ENCODE results near the gene ADAMTSL3.
A peak's percentile ranks its signal among the peaks of the same experiment; 100 is the strongest.

The ADAMTSL3 gene

DNA sequence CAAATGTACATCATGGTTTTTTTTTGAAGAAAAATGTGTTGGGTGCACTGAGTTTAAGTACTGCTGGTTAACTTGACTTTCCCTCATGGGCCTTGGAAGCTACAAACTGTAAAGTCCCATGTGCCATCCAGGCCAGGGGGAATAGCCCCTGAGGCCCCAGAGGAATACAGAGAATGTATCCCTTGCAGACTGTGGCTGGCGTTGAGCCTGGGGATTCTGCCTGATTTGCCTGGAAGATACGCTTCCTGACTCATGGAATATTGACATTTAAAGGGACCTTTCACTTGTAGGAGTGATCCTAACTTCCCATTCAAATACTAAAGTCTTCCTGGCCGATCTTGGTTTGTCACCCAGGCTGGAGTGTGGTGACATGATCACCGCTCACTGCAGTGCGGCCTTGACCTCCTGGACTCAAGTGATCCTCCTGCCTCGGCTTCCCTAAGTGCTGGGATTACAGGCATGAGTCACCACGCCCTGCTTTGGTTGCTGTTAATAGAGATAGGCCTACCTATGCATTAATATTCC, 42.0 kb downstream of the ADAMTSL3 start:
- Histone ChIP-seq H4K8ac (ENCODE audit: low read depth, low read length) (no peak overlapping the region), H3K27me3 (ENCODE audit: control insufficient read depth in 3 of 3, insufficient read depth in 3 of 3, low read depth in 1 of 3, low read length in 3 of 3) (no peaks in the 10 kb centered on the region), H3K14ac (ENCODE audit: low read length) (no peak overlapping the region), H3K4me1 (ENCODE audit: control insufficient read depth in 2 of 2, insufficient read depth in 1 of 2, low read depth in 1 of 2, low read length in 2 of 2) (peaks cover 0 to 3% of the 10 kb centered on the region in 2 donors), H3K4me2 (ENCODE audit: insufficient read depth, low read length, poor library complexity, severe bottlenecking) (no peak overlapping the region), H3K27ac (replicated peaks; ENCODE audit: low read length) (no peak overlapping the region), H2AK5ac (ENCODE audit: low read depth, low read length) (no peak overlapping the region), H3K9ac (ENCODE audit: low read depth, low read length, poor library complexity) (no peak overlapping the region), H3K9me3 (replicated peaks in 1 of 2; ENCODE audit: control insufficient read depth in 2 of 2, insufficient read depth in 1 of 2, low read depth in 1 of 2, low read length in 2 of 2) (no peaks in the 10 kb centered on the region), H3K79me1 (ENCODE audit: low read depth, low read length) (no peaks in the 10 kb centered on the region), H3K18ac (ENCODE audit: low read length) (no peak overlapping the region), H4K91ac (ENCODE audit: low read depth, low read length, poor library complexity) (no peak overlapping the region), H2BK120ac (ENCODE audit: low read depth, low read length) (no peak overlapping the region), H2BK12ac (ENCODE audit: low read length) (no peak overlapping the region), H3K36me3 (replicated peaks in 1 of 2; ENCODE audit: control insufficient read depth in 2 of 2, insufficient read depth in 2 of 2, low read length in 2 of 2) (no peaks in the 10 kb centered on the region), H3K23ac (ENCODE audit: low read depth, low read length, poor library complexity) (no peak overlapping the region), H2BK5ac (ENCODE audit: low read length) (no peak overlapping the region), H3K4ac (ENCODE audit: low read length) (no peak overlapping the region), H3K4me3 (ENCODE audit: low read length in 2 of 2) (no peak overlapping the region), H2AFZ (ENCODE audit: low read length) (no peak overlapping the region), H2BK15ac (ENCODE audit: low read length) (no peak overlapping the region)
- WGBS, 2 donors (ENCODE audit: extremely low coverage in 2 of 2, insufficient read length in 2 of 2, insufficient replicate concordance in 1 of 2): no CpG with 5 or more reads among the region's 7 CpGs
- DNase-seq (ENCODE audit: low spot score): no peak

DNA sequence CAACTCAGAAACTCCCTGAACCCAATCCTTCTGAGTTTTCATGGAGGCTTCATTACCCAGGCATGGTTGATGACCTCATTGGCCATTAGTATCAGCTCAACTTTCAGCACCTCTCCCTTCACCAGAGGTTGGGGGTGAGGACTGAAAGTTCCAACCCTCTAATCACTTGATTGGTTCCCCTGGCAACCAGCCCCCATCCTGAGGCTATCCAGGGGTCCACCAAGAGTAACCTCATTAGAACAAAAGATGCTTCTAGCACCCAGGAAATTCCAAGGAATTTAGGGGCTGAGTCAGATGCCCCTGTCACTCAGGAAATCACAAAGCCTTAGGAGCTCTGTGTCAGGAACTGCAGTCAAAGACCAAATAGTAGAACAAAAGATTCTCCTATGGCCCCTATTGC, 43.8 kb downstream of the ADAMTSL3 start:
- no peak overlapping the region for H4K8ac ChIP-seq (ENCODE audit: low read depth, low read length)
- DNase-seq (ENCODE audit: low spot score): no peak

GRCh38 chr15:83698294-83698693, 44.4 kb downstream of the ADAMTSL3 start:
- no peak overlapping the region for H4K91ac ChIP-seq (ENCODE audit: low read depth, low read length, poor library complexity)
- H3K27me3 ChIP-seq (ENCODE audit: control insufficient read depth in 3 of 3, insufficient read depth in 3 of 3, low read depth in 1 of 3, low read length in 3 of 3): no peaks in the 10 kb centered on the region
- no peak overlapping the region for H3K4ac ChIP-seq (ENCODE audit: low read length)
- no peak overlapping the region for H3K9ac ChIP-seq (ENCODE audit: low read depth, low read length, poor library complexity)
- no peak for DNase-seq (ENCODE audit: low spot score)
- H2BK12ac ChIP-seq (ENCODE audit: low read length): no peak overlapping the region
- no peak overlapping the region for H3K23ac ChIP-seq (ENCODE audit: low read depth, low read length, poor library complexity)
- H2BK5ac ChIP-seq (ENCODE audit: low read length): no peak overlapping the region
- no peak overlapping the region for H2AK5ac ChIP-seq (ENCODE audit: low read depth, low read length)
- H2BK120ac ChIP-seq (ENCODE audit: low read depth, low read length): no peak overlapping the region
- H3K27ac ChIP-seq (replicated peaks; ENCODE audit: low read length): no peak overlapping the region
- no peak overlapping the region for H4K8ac ChIP-seq (ENCODE audit: low read depth, low read length)
- H2BK15ac ChIP-seq (ENCODE audit: low read length): no peak overlapping the region
- no peak overlapping the region for H3K14ac ChIP-seq (ENCODE audit: low read length)
- peak overlapping the region in 1 of 2 donors; percentile 35 for H3K4me3 ChIP-seq (ENCODE audit: low read length in 2 of 2)
- WGBS, 2 donors (ENCODE audit: extremely low coverage in 2 of 2, insufficient read length in 2 of 2, insufficient replicate concordance in 1 of 2): no CpG with 5 or more reads among the region's 3 CpGs
- no peaks in the 10 kb centered on the region for H3K9me3 ChIP-seq (replicated peaks in 1 of 2; ENCODE audit: control insufficient read depth in 2 of 2, insufficient read depth in 1 of 2, low read depth in 1 of 2, low read length in 2 of 2)
- no peaks in the 10 kb centered on the region for H3K79me1 ChIP-seq (ENCODE audit: low read depth, low read length)
- no peak overlapping the region for H3K18ac ChIP-seq (ENCODE audit: low read length)
- no peaks in the 10 kb centered on the region for H3K36me3 ChIP-seq (replicated peaks in 1 of 2; ENCODE audit: control insufficient read depth in 2 of 2, insufficient read depth in 2 of 2, low read length in 2 of 2)
- H2AFZ ChIP-seq (ENCODE audit: low read length): no peak overlapping the region
- no peak overlapping the region for H3K4me2 ChIP-seq (ENCODE audit: insufficient read depth, low read length, poor library complexity, severe bottlenecking)
- H3K4me1 ChIP-seq (ENCODE audit: control insufficient read depth in 2 of 2, insufficient read depth in 1 of 2, low read depth in 1 of 2, low read length in 2 of 2): peaks cover 0 to 3% of the 10 kb centered on the region in 2 donors

More for the DNA sequence above, 43.8 kb downstream of the ADAMTSL3 start:
- Histone ChIP-seq H3K4me3 (ENCODE audit: low read length in 2 of 2) (no peak overlapping the region), H3K23ac (ENCODE audit: low read depth, low read length, poor library complexity) (no peak overlapping the region), H3K36me3 (replicated peaks in 1 of 2; ENCODE audit: control insufficient read depth in 2 of 2, insufficient read depth in 2 of 2, low read length in 2 of 2) (no peaks in the 10 kb centered on the region), H3K14ac (ENCODE audit: low read length) (no peak overlapping the region), H3K4me1 (ENCODE audit: control insufficient read depth in 2 of 2, insufficient read depth in 1 of 2, low read depth in 1 of 2, low read length in 2 of 2) (peaks cover 0 to 3% of the 10 kb centered on the region in 2 donors), H2BK5ac (ENCODE audit: low read length) (no peak overlapping the region), H3K9me3 (replicated peaks in 1 of 2; ENCODE audit: control insufficient read depth in 2 of 2, insufficient read depth in 1 of 2, low read depth in 1 of 2, low read length in 2 of 2) (no peaks in the 10 kb centered on the region), H2BK12ac (ENCODE audit: low read length) (no peak overlapping the region), H3K9ac (ENCODE audit: low read depth, low read length, poor library complexity) (no peak overlapping the region), H3K4ac (ENCODE audit: low read length) (no peak overlapping the region), H3K4me2 (ENCODE audit: insufficient read depth, low read length, poor library complexity, severe bottlenecking) (no peak overlapping the region), H4K91ac (ENCODE audit: low read depth, low read length, poor library complexity) (no peak overlapping the region), H2AK5ac (ENCODE audit: low read depth, low read length) (no peak overlapping the region), H3K27ac (replicated peaks; ENCODE audit: low read length) (no peak overlapping the region), H3K18ac (ENCODE audit: low read length) (no peak overlapping the region), H2AFZ (ENCODE audit: low read length) (no peak overlapping the region), H2BK120ac (ENCODE audit: low read depth, low read length) (no peak overlapping the region), H2BK15ac (ENCODE audit: low read length) (no peak overlapping the region), H3K27me3 (ENCODE audit: control insufficient read depth in 3 of 3, insufficient read depth in 3 of 3, low read depth in 1 of 3, low read length in 3 of 3) (no peaks in the 10 kb centered on the region), H3K79me1 (ENCODE audit: low read depth, low read length) (no peaks in the 10 kb centered on the region)

DNA sequence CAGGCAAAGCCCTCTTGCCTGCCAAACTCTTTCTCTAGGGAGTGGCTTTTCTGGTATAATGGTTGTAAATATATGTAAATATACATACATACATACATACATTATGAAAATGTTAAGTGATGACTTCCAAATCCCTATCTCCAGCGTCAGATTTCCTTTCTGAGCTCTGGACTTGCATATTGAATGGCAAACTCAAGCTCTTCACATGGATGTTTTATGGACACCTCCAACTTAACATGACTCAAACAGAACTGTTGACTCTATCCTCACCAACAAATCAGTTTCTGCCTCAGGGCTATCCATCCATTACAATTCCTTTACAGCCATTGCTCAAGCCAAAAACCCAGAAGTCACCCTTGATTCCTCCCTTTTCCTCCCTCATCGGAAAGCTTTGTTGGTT, 45.1 kb downstream of the ADAMTSL3 start:
- H3K27me3 ChIP-seq (ENCODE audit: control insufficient read depth in 3 of 3, insufficient read depth in 3 of 3, low read depth in 1 of 3, low read length in 3 of 3): no peaks in the 10 kb centered on the region
- H3K36me3 ChIP-seq (replicated peaks in 1 of 2; ENCODE audit: control insufficient read depth in 2 of 2, insufficient read depth in 2 of 2, low read length in 2 of 2): no peaks in the 10 kb centered on the region
- H3K9ac ChIP-seq (ENCODE audit: low read depth, low read length, poor library complexity): no peak overlapping the region
- H4K91ac ChIP-seq (ENCODE audit: low read depth, low read length, poor library complexity): no peak overlapping the region
- no peak overlapping the region for H2BK15ac ChIP-seq (ENCODE audit: low read length)
- no peak overlapping the region for H2BK12ac ChIP-seq (ENCODE audit: low read length)
- no peak overlapping the region for H3K4me3 ChIP-seq (ENCODE audit: low read length in 2 of 2)
- H3K27ac ChIP-seq (replicated peaks; ENCODE audit: low read length): no peak overlapping the region
- no peaks in the 10 kb centered on the region for H3K79me1 ChIP-seq (ENCODE audit: low read depth, low read length)
- no peak overlapping the region for H2AK5ac ChIP-seq (ENCODE audit: low read depth, low read length)
- H3K14ac ChIP-seq (ENCODE audit: low read length): no peak overlapping the region
- no peak for DNase-seq (ENCODE audit: low spot score)
- no peak overlapping the region for H4K8ac ChIP-seq (ENCODE audit: low read depth, low read length)
- H3K9me3 ChIP-seq (replicated peaks in 1 of 2; ENCODE audit: control insufficient read depth in 2 of 2, insufficient read depth in 1 of 2, low read depth in 1 of 2, low read length in 2 of 2): peaks cover 0 to under 1% of the 10 kb centered on the region in 2 donors
- WGBS, 2 donors (ENCODE audit: extremely low coverage in 2 of 2, insufficient read length in 2 of 2, insufficient replicate concordance in 1 of 2): no CpG with 5 or more reads among the region's 2 CpGs
- no peak overlapping the region for H2BK120ac ChIP-seq (ENCODE audit: low read depth, low read length)
- H3K4ac ChIP-seq (ENCODE audit: low read length): no peak overlapping the region
- H3K4me2 ChIP-seq (ENCODE audit: insufficient read depth, low read length, poor library complexity, severe bottlenecking): no peak overlapping the region
- H2BK5ac ChIP-seq (ENCODE audit: low read length): no peak overlapping the region
- H3K23ac ChIP-seq (ENCODE audit: low read depth, low read length, poor library complexity): no peak overlapping the region
- H3K4me1 ChIP-seq (ENCODE audit: control insufficient read depth in 2 of 2, insufficient read depth in 1 of 2, low read depth in 1 of 2, low read length in 2 of 2): peaks cover 0 to under 1% of the 10 kb centered on the region in 2 donors
- no peak overlapping the region for H2AFZ ChIP-seq (ENCODE audit: low read length)
- no peak overlapping the region for H3K18ac ChIP-seq (ENCODE audit: low read length)
